AG09319 (cell line): ENCODE results near the gene ACP5.
"Not testable (repeated sequence)": the region's sequence is repeated elsewhere in the genome, so short reads cannot be mapped to it uniquely, and the experiment has no call there.

Source experiments
- DNase-seq: peaks from one replicate; pipeline ENCODE4 v3.0.0-alpha.2; 2010; ENCODE audit warnings: low read depth; ENCODE audit errors: extremely low read depth
- CTCF ChIP-seq: IDR thresholded peaks from 2 replicates; pipeline ENCODE4 v1.5.1; 2011; ENCODE audit warnings: low read depth, mild to moderate bottlenecking, inconsistent platforms, low read length, moderate library complexity

Gene ACP5

GRCh38 chr19:11577451-11578257 lies at the start of gene ACP5:
TSS of gene ACP5 (minus strand) at chr19:11577645. CDS start at chr19:11577317, 328 bp downstream.
- TF ChIP-seq CTCF: no peak
- DNase-seq: no peak

GRCh38 chr19:11626252-11626651 lies 48.8 kb upstream of the ACP5 start:
- no peak for TF ChIP-seq CTCF

GRCh38 chr19:11624069-11624463 lies 46.6 kb upstream of the ACP5 start:
- DNase-seq: no peak
- no peak for TF ChIP-seq CTCF

More at GRCh38 chr19:11626252-11626651, 48.8 kb upstream of the ACP5 start:
- DNase-seq: no peak

GRCh38 chr19:11622401-11622800 lies 45.0 kb upstream of the ACP5 start:
- not testable (repeated sequence) for DNase-seq

GRCh38 chr19:11620553-11620952 lies 43.1 kb upstream of the ACP5 start:
- TF ChIP-seq CTCF: no peak

GRCh38 chr19:11617180-11618062 lies 40.0 kb upstream of the ACP5 start:
- no peak for DNase-seq
- no peak for TF ChIP-seq CTCF

More at GRCh38 chr19:11620553-11620952, 43.1 kb upstream of the ACP5 start:
- DNase-seq: no peak

GRCh38 chr19:11612816-11613511 lies 35.5 kb upstream of the ACP5 start:
- DNase-seq: no peak
- TF ChIP-seq CTCF: no peak
